IPS-11a (cell line): Measurements from ENCODE around the gene CYP46A1.

Experiments used
- H3K4me3 ChIP-seq: one replicate; pipeline ENCODE4 v1.5.1; 2013; ENCODE audit warnings: low read depth, low read length, control low read depth

Gene CYP46A1

DNA sequence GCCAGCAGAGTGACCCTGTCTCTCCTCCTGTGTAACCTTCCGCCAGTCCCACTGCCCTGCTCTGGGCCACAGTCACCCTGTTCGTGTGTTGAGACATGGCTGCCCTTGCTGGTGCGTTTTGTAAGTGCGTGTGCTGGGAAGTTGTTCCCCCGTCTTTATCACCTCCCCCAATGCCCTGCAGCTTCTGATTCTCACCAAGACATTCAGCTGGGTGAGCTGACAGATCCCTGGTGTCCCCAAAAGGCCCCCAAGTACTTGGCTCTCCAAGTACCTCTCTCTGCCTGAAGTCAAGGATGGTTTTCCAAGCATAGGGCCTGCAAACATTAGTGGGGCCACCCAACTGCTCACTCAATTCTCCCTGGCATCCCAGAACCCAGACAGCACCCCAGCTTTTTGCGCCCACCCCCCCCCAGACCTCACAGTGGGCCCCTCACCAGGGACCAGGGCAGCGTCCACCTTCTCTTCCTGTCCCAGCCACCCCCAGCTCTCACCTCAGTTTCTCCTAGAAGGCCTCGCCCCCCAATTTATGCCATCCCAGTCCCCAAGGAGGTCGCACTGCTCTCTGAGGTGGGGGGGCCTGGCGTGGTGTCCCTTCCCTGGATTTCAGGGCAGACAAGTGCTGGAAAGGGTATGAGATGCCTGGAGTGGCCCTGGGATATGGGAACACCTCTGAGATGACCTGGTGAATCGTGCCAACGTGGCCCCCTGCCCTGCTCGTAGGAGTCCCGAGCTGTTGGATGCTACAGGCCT lies 57.3 kb downstream of the CYP46A1 start:
- H3K4me3 ChIP-seq, result no peak overlapping the region

DNA sequence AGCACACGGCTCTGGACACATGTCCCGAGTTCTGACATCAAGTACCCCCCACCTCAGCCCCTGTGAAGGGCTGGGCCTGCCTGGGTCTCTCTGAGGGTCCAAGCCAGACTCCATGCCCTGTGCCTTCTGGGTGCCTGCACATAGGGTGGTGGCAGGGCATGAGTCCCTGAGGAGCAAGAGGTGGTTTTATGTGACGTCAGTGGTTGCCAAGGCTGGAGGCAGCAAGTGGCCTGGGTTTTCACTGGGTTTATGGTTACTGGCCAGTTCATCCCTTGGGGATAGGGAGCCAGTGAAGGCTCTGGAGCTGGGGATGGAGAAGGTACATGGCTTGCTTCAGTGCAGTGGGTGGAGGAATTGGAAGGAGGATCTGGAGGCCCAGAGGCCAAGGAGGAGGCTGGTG lies 58.0 kb downstream of the CYP46A1 start:
- no peak overlapping the region for H3K4me3 ChIP-seq

DNA sequence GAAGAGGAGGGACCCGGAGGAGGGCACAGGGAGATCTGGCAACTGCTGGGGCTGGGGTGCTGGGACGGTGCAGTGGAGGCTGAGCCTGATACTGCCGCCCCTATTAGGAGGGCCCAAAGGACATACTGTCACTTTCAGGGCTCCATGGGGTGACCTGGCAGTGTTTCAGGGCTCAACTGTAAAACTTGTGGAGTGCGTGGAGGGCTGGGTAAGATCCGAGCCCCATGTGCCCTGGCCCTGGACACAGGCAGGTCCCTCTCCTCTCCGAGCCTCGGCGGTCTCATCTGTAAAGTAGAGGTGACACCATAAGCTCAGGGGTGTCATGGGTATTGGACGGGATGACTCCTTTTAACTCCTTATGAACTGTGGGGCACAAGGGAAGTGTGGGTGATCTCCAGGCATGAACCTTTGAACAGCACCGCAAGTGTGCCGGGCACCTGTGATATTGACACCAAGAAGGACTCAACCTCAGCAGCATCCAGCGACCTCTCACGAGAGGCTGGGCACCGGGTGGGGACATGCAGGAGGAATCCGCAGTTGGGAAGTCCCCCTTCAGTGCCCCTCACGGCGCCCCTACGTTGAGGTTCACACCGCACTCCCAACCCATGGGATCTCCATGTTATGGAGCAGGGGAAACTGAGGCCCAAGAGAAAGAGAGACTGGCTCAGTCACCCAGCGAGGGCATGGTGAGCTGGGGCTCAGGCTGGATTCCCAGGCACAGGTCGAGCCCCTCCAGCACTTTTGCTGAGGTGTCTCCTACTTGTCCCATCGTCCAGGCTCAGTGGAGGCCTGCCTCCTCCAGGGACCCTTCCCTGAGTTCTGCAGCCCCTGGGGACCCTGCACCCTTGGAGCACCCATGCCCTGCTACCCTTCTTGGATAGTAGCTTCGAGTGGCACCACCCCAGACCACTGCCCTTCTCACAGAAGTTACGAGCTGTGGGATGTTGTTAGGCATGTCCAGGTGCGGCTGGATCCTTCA lies 58.7 kb downstream of the CYP46A1 start:
- H3K4me3 ChIP-seq, result no peak overlapping the region

DNA sequence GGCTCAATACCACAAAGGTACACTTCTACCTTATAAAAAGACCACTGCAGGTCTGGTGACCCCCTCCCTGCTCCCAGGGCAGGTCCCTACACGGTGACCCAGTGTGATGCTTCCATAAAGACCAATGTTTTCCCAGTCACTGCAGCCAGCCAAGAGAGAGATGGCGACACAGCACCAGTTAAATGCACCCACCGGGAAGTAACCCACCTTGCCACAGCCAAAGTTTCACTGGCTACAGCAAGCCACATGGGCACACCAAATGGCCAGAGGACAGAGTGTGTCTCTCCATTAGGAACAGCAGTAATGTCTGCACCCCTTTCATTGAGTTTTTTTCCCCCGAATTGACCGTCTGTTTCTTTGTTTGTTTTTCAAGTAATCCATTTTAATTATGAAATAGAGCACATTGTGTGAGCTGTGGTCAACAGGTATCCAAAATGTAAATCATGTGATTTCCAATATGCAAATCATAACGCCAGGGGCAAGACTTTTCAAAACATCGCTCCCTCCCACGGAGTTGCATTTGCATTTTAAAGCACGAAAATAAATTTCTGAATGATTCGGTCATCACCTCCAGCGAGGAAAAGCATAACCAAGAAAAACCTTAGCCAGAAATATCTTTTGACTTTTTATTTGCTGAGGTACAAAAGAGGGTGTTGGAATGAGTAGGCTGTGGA lies 60.2 kb downstream of the CYP46A1 start:
- H3K4me3 ChIP-seq, result no peak overlapping the region

DNA sequence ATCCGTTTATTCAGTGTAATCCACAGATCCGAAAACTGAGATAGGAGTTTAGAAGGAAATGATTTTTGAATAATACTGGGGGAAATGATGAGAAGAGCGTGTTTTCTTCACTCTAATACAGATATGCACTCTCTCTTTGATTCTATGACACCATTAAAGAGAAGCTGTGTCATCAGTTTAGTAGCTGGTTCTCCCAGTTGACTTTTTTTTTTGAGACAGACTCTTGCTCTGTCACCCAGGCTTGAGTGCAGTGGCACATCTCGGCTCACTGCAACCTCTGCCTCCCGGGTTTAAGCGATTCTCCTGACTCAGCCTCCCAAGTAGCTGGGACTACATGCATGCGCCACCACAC lies 60.8 kb downstream of the CYP46A1 start:
- no peak overlapping the region for H3K4me3 ChIP-seq

DNA sequence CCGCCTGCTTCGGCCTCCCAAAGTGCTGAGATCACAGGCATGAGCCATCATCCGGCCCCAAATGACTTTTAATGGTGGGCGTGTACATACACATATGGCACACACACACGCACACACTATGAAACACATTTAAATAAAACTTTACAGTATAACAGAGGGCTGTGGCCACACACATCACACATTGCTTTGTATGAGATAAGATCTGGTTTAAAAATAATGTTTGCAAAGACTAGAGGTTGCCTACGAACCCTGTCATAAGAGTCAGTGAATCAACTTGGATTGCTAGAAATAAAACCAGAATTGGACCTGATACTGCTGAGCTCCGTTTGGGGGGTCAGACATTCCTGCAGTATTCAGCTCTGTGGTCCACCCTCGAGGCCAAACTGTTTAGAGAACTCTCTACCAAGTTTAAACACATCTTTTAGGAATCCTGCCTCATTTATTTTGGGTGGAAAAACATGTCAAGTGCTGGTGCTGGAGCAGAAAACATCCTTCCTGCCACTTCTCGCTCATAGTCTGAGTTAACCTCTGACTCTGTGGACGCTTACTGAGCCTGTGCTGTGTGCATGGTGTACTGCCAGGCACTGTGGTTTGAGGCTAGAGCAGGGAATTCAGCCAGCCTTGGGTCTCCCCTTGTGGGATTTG lies 61.3 kb downstream of the CYP46A1 start:
- H3K4me3 ChIP-seq, result no peak overlapping the region

DNA sequence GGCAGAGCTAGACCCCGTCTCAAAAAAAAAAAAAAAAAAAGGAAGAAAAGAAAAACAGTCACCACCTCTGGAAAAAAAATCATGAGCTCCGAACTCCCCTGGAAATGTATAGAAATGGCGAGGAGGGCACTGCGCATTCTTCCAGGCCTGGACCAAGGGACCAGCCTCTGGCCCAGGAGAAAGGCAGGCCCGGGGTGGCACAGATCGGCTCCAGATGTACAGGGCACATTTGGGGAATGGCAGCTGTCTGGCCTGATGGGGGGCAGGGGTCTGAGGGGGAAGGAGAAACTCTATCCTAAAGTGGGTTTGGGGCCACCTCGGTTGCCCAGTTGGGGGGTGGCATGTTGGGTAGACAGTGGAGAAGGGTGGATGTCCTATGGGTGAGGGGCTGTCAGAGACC lies 63.1 kb downstream of the CYP46A1 start:
- no peak overlapping the region for H3K4me3 ChIP-seq

DNA sequence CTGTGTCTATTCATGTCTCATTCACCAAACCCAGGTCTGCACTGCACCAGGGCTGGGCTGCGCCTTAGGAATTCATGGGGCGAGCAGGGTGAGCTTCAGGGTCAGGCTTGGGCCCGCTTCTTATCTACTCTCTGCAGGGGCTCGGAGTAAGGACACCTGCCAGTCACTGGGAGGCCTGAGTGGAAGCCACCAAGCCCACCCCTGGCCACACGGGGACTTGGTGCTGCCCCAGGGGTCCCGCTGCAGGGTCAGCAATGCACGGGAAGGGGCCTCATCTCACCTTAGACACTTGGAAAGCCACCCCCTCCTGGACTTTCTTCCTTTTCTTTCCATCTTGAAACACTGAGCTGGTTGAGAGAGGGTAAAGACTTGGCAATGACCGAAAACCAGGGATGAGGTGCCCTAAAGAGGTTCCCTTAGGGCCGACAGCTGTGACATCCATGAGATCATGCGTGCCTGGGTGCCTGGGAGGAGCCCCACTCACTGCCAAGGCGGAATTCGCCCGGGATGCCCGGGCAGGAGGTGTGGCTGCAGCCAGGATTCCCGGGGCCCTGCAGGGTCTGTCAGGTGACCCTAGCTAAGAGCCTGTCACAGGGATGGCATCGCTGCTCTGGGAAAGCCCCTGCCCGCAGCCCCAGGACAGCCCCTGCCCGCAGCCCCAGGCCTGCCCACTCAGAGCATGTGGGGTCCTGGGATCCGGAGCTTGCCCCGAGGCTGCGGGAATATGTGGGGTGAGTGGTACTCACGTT lies 63.7 kb downstream of the CYP46A1 start:
- no peak overlapping the region for H3K4me3 ChIP-seq

DNA sequence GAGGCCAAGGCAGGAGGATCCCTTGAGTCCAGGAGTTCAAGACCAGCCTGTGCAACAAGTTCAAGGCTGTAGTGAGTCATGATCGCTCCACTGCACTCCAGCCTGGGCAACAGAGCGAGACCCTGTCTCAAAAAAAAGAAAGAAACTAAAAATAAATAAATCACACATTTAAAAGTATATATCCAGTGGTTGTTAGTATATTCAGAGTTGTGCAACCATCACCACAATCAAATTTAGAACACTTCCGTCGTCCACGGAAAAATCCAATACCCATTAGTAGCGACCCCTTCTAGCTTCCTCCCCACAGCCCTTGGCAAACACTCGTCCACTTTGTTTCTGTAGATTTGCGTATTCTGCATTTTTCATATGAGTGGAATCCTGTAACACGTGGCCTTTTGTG lies 64.4 kb downstream of the CYP46A1 start:
- H3K4me3 ChIP-seq, result no peak overlapping the region

DNA sequence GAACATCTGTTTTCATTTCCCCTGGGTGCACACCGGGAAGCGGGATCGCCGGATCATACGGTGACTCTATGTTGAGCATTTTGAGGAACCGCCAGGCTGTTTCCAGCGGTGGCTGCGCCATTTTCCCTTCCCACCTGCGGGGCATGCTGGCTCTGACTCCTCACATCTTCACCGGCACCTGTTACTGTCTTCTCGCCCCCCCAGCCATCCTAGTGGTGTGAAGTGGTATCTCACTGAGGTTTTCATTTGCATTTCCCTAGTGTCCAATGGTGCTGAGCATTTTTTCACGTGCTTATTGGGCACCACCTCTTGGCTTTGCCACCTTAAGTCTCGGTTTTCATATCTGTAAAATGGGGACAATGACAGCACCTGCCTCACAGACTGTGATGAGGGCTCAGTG lies 65.0 kb downstream of the CYP46A1 start:
- H3K4me3 ChIP-seq, result no peak overlapping the region

DNA sequence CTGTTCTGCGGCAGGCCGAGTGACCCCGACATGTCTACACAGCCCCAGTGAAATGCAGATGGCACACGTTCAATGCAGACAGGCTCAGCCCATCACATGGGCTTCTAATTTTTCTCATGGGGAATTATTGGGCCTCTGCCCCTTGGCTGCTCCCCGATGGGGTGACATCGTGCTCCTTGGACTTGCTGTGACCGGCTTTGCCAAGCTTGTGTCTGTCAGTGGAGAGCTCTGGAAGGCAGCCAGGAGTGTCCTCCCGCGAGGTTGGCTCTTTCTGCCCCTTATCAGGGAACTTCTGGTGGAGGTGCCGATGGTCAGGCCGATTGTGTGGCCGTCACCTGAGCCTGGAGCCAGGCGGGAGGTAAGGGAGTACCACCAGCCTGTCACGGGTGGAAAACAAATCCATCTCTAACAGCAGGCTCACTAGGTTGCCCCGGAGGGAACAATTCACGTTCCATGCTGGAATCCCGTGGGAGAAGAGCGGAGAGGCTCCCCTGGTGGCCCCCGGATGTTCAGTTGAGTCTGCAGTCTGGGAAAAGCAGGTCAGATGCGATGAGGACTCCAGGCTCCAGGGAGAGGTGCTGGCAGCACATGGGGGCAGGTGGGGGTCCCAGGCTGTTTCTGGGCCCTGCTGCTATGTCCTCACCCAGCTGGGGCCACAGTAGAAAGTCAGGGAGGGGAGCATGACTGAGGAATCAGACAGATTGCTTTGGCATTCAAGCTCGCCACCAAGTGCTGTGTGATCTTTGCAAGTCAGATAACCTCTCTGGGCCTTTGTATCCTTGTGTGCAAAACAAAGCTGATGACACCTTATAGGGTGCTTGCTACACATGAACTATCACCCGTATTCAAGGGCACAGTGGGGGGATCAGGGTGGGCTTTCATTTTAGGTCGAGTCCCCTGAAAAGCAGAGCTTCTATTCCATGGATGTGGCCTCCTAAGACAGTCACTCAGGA lies 65.9 kb downstream of the CYP46A1 start:
- no peak overlapping the region for H3K4me3 ChIP-seq

DNA sequence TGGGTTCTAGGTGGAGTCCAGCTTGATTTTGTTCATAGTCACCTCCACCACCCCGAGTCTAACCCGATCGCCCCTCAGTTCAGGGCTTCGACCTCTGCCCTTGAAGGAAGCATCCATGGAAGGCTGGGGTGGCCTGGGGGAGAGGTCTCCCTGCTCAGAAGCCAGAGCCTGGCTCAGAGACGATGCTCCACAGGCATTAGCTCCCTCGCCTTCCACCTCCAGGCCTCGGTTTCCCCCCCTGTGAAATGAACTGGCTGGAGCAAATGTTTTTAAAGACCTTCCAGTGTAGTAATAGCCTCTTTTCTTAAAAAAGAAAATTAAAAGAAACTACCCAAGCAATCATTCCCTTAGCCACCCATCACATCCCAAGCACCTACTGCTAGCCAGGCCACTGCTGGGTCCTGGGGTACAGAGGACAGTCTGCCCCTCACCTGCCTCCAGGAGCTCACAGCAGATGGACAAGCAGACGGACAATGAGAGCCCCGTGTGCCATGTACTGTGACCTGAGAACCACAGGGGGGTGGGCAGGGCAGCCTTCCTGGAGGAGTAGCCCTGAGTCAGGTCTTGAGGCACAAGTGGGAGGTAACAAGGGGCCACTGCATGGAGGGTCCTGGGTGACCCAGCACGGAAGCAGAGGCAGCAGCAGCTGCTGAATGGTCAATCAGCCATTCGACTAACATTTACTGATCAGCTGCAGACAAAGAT lies 66.8 kb downstream of the CYP46A1 start:
- H3K4me3 ChIP-seq, result no peak overlapping the region

DNA sequence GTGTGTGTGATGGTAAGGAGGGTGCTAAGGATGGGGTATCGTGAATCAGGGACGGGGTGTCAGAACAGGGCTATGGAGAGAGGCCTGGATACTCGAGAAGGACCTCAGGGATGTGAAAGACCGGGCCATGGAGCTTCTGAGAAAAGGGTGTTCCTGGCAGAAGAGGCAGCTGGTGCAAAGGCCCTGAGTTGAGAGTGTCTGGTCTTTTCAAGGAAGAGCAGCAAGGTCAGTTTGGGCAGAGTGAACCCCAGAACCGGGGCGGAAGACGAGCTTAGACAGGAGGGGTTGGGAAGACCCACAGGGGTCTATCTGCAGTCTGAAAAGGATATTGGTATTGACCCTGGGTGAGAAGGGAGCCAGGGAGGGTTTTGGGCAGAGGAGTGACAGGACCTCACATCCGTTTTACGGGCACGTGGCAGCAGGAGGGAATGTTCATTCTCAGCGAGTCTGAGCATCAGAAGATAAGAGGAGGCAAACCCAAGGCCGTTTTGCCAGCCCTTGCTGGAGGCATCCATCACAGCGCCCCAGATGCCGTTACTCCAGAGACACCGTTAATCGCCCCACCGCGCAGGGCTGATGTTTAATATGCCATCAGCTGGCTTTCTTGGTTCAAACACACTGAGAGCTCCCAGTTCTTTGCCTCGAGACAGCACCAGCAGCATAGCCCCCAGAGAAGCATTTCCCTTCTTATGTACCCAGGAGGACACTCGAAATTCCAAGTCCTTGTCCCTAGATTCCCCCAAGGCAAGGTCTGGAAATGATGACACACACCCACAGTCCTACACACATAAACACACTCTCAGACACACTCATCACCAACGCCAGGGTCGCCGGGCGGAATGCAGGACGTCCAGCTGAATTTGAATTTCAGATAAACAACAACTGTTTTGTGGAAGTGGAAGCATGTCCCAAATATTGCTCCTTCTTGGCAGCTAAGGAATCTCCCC lies 67.7 kb downstream of the CYP46A1 start:
- no peak overlapping the region for H3K4me3 ChIP-seq

DNA sequence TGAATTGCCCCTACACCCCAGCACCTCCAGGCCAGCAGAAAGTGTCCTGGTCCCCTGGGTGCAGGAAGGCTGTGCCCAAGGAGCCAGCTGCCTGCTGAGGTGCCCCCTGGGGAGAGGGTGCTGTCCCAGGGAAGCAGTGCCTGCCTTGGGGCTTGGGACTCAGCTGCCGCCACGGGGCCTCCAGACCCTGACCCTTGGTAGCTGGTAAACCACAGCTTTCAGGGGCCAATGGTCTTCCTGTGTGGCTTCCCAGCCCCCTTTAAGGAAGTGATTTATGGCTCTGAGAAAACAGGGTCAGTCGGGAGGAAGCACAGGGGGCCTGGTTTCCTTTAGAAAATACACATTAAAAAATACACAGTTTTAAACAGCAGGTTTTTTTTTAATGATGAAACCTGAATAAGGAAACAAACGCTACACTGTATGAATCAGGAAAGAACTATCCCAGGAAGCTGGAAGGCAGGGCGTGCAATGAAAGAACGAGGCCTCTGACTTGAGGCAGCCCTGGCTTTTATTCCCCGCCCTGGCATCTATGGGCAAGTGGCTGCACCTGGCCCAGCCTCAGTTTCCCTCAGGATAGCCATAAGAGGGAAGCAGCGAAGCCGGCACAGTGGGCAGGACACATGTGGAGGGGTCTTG lies 68.5 kb downstream of the CYP46A1 start:
- H3K4me3 ChIP-seq, result no peak overlapping the region

DNA sequence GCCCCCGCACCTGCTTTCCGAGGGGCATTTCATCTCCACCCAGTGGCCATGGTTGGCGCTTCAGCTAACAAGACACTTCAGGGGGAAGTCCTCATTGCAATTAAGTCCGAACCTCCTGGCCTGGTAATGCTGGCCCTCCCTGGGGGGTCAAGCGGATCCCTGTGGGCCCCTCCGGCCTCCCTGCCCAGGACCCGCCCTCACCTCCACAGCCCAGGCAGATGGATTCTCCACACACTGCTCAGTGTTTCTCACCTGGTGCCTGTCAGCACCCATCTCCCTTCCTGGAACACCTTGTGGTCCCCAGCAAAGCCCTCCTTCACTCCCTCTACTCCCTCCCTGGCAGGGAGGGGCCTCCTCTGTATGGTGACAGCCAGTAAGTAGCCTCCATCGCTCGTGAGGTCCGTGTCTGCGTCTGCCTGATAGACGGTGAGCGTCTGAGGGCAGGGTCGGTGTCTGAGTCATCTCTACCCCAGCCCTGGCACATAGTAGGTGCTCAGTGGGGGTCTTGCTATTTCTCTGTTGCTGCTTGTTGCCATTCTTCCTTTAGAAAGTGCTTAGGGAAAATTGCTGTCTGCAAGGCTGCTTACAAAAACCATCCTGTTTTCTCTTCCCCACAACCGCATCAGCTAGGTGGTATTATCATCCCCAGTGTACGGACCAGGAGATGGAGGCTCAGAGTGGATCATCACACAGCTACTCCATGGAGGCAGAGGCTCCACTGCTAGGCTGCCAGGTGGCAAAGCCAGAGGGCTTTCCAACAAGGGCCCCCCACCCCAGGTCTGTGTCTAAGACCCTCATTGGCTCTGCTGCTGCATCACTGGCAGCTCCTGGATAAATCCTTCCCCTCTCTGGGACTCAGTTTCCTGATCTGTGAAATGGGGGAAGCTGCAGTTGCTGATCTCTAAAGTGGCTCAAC lies 69.4 kb downstream of the CYP46A1 start:
- no peak overlapping the region for H3K4me3 ChIP-seq
